AG04449 (cell line): ENCODE results near the gene CCDC57.
A peak's percentile ranks its signal among the peaks of the same experiment; 100 is the strongest.
"Not testable (repeated sequence)": the region's sequence is repeated elsewhere in the genome, so short reads cannot be mapped to it uniquely, and the experiment has no call there.

ENCODE experiments used
- CTCF ChIA-PET: fragments of 350-600 bp; formaldehyde crosslinking; extraction: SDS; loops from one replicate; lab custom pipeline; 2021; ENCODE audit warnings: antibody characterized with exemption; lab: Yijun Ruan, JAX
- POLR2A ChIA-PET: fragments of 400-600, 350-600 bp; formaldehyde crosslinking; extraction: SDS; loops from one replicate; lab custom pipeline; 2020; ENCODE audit warnings: antibody characterized with exemption, inconsistent platforms; lab: Yijun Ruan, JAX
- DNase-seq: peaks from one replicate; pipeline ENCODE4 v3.0.0-alpha.2; 2010; ENCODE audit warnings: low read depth, low spot score
- H3K4me3 ChIP-seq: 2 replicates; pipeline ENCODE4 v1.5.1; 2011; ENCODE audit warnings: low read depth, mild to moderate bottlenecking, control low read depth, low read length
- TF ChIP-seq, protein P1 (sequence below): IDR thresholded peaks from one replicate; pipeline ENCODE4 v1.5.1; 2011; ENCODE audit warnings: mild to moderate bottlenecking, moderate library complexity, low read length, control low read depth, inconsistent platforms; ENCODE audit not compliant: insufficient read depth; ENCODE audit errors: missing control alignments

The CCDC57 gene

DNA sequence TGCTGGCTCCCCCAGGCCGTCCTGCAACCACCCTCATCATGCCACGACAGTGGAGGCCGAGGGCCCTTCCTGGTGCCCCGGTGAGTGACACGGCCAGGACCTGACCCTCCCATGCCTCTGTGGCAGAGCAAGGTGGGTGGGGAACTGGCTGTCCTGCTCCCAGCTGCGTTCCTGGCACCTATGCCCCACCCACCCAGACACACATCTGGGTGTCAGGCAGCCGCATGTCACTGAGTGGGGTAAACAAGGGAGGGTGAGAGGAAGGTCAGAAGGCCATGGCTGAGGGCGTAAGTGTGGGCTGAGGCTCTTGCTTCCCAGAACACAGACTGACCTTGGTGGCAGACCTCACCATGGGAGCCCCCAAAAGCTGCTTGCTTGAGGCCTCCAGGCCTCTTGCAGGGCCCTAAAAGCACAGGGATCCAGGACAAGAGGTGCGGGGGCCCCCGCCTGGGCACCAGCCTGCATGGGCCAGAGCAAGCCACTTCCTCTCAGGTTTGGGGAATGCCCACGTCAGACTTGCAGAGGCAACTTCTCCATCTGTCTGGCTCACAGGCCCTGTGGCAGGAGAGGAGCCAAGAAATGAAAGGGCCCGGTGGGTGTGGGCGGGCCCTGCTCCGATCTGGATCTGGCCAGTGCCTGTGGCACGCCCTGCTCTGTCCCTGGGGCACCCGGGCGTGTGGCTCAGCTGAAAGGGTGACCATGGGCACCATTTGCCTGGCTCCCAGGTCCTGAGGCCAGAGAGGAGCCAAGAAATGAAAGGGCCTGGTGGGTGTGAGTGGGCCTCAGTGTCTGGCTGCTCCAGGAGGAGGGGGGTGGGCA lies 3.9 kb upstream of the CCDC57 start:
- TF ChIP-seq, protein P1, sequence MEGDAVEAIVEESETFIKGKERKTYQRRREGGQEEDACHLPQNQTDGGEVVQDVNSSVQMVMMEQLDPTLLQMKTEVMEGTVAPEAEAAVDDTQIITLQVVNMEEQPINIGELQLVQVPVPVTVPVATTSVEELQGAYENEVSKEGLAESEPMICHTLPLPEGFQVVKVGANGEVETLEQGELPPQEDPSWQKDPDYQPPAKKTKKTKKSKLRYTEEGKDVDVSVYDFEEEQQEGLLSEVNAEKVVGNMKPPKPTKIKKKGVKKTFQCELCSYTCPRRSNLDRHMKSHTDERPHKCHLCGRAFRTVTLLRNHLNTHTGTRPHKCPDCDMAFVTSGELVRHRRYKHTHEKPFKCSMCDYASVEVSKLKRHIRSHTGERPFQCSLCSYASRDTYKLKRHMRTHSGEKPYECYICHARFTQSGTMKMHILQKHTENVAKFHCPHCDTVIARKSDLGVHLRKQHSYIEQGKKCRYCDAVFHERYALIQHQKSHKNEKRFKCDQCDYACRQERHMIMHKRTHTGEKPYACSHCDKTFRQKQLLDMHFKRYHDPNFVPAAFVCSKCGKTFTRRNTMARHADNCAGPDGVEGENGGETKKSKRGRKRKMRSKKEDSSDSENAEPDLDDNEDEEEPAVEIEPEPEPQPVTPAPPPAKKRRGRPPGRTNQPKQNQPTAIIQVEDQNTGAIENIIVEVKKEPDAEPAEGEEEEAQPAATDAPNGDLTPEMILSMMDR = no peak
- CTCF ChIA-PET = no interaction called here
- POLR2A ChIA-PET = interaction anchor here (9.8 kb wide), 1 partner anchor 14 kb away, joined by 101 read pairs; the partner anchor contains the start of gene SLC16A3
- no peak overlapping the region for H3K4me3 ChIP-seq
- peak; percentile 40 for DNase-seq

DNA sequence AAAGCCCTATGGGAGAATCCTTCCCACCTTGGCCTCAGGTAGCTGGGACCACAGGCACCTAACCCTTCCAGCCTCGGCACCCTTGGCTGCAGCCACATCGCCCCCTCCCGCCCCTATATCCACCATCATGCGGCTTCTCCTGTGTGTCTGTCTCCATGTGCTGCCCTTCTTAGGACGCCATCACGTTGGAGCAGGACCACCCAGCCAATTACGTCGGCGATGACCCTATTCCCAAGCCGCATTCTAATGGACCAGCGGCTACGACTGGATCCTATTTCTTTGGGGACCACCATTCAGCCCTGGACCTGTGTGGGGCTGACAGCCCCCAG lies 3.3 kb upstream of the CCDC57 start:
- no peak overlapping the region for H3K4me3 ChIP-seq
- TF ChIP-seq, protein P1 = no peak
- ChIA-PET POLR2A (interaction anchor here (9.8 kb wide), 1 partner anchor 14 kb away, joined by 101 read pairs; the partner anchor contains the start of gene SLC16A3), CTCF (interaction anchor here (0.9 kb wide), 1 partner anchor 192 kb away, joined by 3 read pairs; no protein-coding TSS in a partner anchor)
- no peak for DNase-seq

DNA sequence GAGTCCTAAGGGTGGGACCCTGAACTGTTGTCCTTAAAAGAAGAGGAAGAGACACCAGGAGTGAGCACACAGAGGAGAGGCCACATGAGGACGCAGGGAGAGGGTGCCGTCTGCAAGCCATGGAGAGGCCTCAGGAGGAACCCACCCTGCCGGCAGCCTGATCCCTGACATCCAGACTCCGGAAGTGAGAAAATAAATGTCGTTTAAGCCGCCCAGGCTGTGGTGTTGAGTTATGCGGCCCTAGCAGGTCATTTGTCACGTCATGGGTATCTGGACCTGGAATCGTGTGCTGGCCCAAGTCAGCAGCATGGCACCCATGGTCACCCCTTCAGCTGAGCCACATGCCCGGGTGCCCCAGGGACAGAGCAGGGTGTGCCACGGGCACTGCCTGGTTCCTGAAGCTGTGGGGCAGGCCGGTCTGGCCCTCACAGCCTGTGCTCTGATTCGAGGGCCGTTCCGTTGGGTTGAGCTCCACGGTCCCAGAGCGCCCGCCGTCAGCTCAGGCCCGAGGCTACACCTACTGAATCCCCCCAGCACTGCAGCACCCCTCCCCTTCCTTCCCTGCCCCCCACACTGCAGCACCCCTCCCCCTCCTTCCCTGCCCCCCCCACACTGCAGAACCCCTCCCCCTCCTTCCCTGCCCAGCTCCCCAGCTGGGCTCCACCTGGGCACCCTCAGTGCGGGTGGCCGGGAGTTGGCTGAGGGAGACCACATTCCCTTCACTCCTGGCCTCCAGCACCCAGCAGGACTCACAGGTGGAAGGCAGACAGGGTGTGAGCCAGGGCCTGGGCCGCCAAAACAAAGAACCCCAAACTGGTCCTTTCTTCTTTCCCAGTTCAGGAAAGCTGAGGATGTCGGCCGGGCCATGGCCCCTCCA lies 2.7 kb upstream of the CCDC57 start:
- no peak overlapping the region for H3K4me3 ChIP-seq
- no peak for DNase-seq
- ChIA-PET CTCF (interaction anchor here (0.6 to 1.1 kb wide), 4 partner anchors 9 to 195 kb away, joined by 3 to 7 read pairs (median 3); no protein-coding TSS in a partner anchor), POLR2A (interaction anchor here (9.8 kb wide), 1 partner anchor 15 kb away, joined by 101 read pairs; the partner anchor contains the start of gene SLC16A3)
- TF ChIP-seq, protein P1 = no peak

DNA sequence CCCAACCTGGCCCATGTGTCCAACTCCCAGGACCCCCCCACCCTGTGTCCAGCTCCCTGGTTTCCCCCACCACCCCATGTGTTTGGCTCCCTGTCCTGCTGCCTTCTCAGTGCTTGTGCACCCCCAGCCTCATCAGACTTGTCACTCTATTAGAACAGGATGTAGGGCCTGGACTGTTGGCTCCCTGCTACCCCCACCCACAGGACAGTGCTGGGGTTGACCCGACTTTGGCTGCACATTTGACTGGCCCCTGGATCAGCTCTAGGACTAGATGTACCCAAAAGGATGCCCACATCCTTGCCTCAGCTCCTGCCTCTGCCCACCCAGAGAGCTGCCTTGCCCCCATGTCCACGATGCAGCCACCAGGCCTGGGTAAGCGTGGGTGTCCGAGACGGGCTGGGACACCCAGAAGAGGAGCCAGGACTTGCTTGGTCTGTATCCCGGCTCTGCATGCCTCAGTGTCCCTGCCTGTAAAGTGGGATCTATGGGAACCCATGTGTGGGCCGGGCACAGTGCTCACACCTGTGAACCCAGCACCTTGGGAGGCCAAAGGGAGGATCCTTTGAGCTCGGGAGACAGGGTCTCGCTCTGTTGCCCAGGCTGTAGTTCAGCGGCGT lies 1.5 kb upstream of the CCDC57 start:
- no peak for DNase-seq
- CTCF ChIA-PET = interaction anchor here (0.7 to 1.4 kb wide), 3 partner anchors 8 to 21 kb away, joined by 3 to 7 read pairs (median 4); no protein-coding TSS in a partner anchor
- no peak overlapping the region for H3K4me3 ChIP-seq
- TF ChIP-seq, protein P1 = no peak
- POLR2A ChIA-PET = interaction anchor here (0.6 to 9.8 kb wide), 2 partner anchors 16 to 647 kb away, joined by 3 to 101 read pairs; partner anchors contain the start of gene SLC16A3

DNA sequence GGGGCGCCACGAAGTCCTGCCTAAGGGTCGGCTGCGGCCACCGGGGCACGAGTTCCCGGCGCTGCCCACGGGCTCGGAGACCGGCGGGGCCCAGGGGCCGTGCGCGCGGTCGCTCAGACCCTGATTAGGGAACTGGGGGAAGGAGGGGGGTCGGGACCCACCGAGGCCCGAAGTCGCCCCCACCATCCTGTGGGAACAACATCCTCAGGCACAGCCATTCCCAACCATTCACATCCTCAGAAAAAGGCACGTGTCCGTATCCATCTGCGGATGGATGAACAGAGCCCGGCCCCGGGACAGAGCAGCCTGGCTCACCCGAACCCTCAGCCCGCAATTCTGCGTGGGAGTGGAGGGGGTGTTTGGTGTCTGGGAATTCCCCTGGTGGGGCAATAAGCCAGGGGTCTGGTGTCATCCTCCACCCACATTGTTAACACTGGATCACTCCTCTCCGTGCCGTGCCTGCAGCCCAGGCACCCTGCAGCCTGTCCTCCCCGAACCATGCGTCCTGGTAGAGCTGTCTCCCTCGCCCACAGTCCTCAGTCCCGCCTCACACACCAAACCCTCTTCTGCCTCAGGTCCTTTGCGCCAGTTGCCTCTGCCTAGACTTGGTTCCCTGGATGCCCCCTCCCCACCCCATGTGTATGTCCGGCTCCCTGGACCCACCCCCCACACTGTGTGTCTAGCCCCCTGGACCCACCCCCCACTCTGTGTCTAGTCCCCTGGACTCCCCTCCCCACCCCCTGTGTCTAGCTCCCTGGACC lies 789 bp upstream of the CCDC57 start:
- POLR2A ChIA-PET = interaction anchor here (0.6 to 9.8 kb wide), 2 partner anchors 17 to 646 kb away, joined by 3 to 101 read pairs; partner anchors contain the start of gene SLC16A3
- CTCF ChIA-PET = interaction anchor here (1.4 kb wide), 1 partner anchor 9 kb away, joined by 4 read pairs; no protein-coding TSS in a partner anchor
- DNase-seq = peak; percentile 23
- peak overlapping the region; percentile 71 for H3K4me3 ChIP-seq
- TF ChIP-seq, protein P1 = no peak

DNA sequence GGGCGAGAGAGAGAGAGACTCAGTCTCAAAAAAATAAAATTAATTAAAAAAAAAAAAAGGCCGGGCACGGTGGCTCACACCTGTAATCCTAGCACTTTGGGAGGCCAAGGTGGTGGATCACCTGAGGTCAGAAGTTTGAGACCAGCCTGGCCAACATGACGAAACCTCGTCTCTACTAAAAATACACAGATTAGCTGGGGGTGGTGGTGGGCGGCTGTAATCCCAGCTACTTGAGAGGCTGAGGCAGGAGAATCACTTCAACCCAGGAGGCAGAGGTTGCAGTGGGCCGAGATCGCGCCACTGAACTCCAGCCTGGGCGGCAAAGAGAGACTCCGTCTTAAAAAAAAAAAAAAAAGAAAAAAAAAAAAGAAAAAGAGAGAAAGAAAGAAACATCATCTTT lies 2.0 kb downstream of the CCDC57 start:
- CTCF ChIA-PET = interaction anchor here (1.4 kb wide), 1 partner anchor 21 kb away, joined by 3 read pairs; no protein-coding TSS in a partner anchor
- DNase-seq, POLR2A ChIA-PET, H3K4me3 ChIP-seq: not testable (repeated sequence)
